ENCODE results near the gene ARID1B.

Gene ARID1B

GRCh38 chr6:156988276-156989158 lies 211.3 kb downstream of the ARID1B start (continued):
- TF ChIP-seq ZNF449 (tag by site-specific recombination; IDR thresholded peaks at IDR 0.05) (no peak), ZNF791 (tag by site-specific recombination; IDR thresholded peaks at IDR 0.05) (no peak), WT1 (tag by site-specific recombination; IDR thresholded peaks at IDR 0.05) (no peak), ZNF600 (tag by site-specific recombination; IDR thresholded peaks at IDR 0.05) (peak; percentile 81), ZBTB1 (tag by site-specific recombination; IDR thresholded peaks at IDR 0.05) (no peak), HIC1 (tag by site-specific recombination; IDR thresholded peaks at IDR 0.05) (no peak), ZFP41 (tag by site-specific recombination; IDR thresholded peaks at IDR 0.05; ENCODE audit: borderline replicate concordance) (no peak), ZBTB17 (tag by site-specific recombination; IDR thresholded peaks at IDR 0.05) (peak; percentile 46; the same call in 1 of the 2 replicates), TRIM28 (IDR thresholded peaks at IDR 0.05; ENCODE audit: borderline replicate concordance, low read length) (peak; percentile 80; the same call in 1 of the 2 replicates), ZNF140 (tag by site-specific recombination; IDR thresholded peaks at IDR 0.05) (no peak), OSR2 (tag by site-specific recombination; IDR thresholded peaks at IDR 0.05) (peak; percentile 76; the same call in 1 of the 2 replicates), ZNF121 (tag by site-specific recombination; IDR thresholded peaks at IDR 0.05) (no peak), ZSCAN30 (tag by site-specific recombination; IDR thresholded peaks at IDR 0.05) (peak; percentile 11; the same call in 1 of the 2 replicates), SP2 (tag by site-specific recombination; IDR thresholded peaks at IDR 0.05) (no peak), ZNF488 (tag by site-specific recombination; IDR thresholded peaks at IDR 0.05) (no peak), ZNF558 (tag by site-specific recombination; IDR thresholded peaks at IDR 0.05) (no peak), ZNF624 (tag by site-specific recombination; IDR thresholded peaks at IDR 0.05) (no peak), ZNF133 (tag by site-specific recombination; IDR thresholded peaks at IDR 0.05) (no peak), ZXDB (tag by site-specific recombination; IDR thresholded peaks at IDR 0.05) (no peak), ZNF155 (tag by site-specific recombination; IDR thresholded peaks at IDR 0.05) (no peak), ZNF664 (tag by site-specific recombination; IDR thresholded peaks at IDR 0.05) (0 out of 2 replicates have a peak, but pooled peaks have one; percentile 13), ZNF645 (tag by site-specific recombination; IDR thresholded peaks at IDR 0.05) (no peak), ZNF174 (tag by site-specific recombination; IDR thresholded peaks at IDR 0.05) (no peak), ZNF510 (tag by site-specific recombination; IDR thresholded peaks at IDR 0.05; ENCODE audit: insufficient replicate concordance) (no peak), REST (tag by site-specific recombination; IDR thresholded peaks at IDR 0.05) (no peak), ZNF416 (tag by site-specific recombination; IDR thresholded peaks at IDR 0.05) (no peak), ZBTB11 (tag by site-specific recombination; conservative IDR thresholded peaks at IDR 0.05; ENCODE audit: low read depth) (no peak)

All from HEK293 (cell line).